Right lobe of liver (tissue), 6 donors: ENCODE data around the gene MAGEF1. TPM values are rescaled to one million over a fixed set of nuclear protein-coding genes. Genes with fewer than 3 reads are reported as not detected.

Experiments
- ATAC-seq, 4 donors: fragments of 200-7000 bp; cut with Tn5 transposase; one replicate each; pipeline ENCODE4 v1.9.1; 2020; ENCODE audit warnings: mild to moderate bottlenecking in 4 of 4, moderate library complexity in 4 of 4
- DNase-seq, 3 donors: peaks; one replicate each; pipeline ENCODE4 v3.0.0-alpha.2; 2020
- H3K27ac ChIP-seq, 3 donors: fragments of 200-600 bp; one replicate each; pipeline ENCODE4 v1.8.0; 2022
- H3K27me3 ChIP-seq, 2 donors: fragments of 200-600 bp; one replicate each; pipeline ENCODE4 v1.8.0; 2022
- H3K36me3 ChIP-seq, 4 donors: fragments of 200-600 bp; sonication (generic) in 1 of 4; one replicate each; pipeline versions ENCODE4 v1.5.1 to v1.8.0; 2017 to 2022; ENCODE audit warnings: control low read depth in 1 of 4
- H3K4me1 ChIP-seq, 4 donors: fragments of 200-600 bp; sonication (generic) in 1 of 4; one replicate each; pipeline versions ENCODE4 v1.5.1 to v1.8.0; 2017 to 2022; ENCODE audit warnings: control low read depth in 1 of 4
- H3K4me3 ChIP-seq, 3 donors: fragments of 200-600 bp; one replicate each; pipeline ENCODE4 v1.8.0; 2022
- H3K9me3 ChIP-seq, 4 donors: fragments of 200-600 bp; sonication (generic) in 1 of 4; one replicate each; pipeline versions ENCODE4 v1.5.1 to v1.8.0; 2017 to 2022; ENCODE audit warnings: control low read depth in 1 of 4
- POLR2A ChIP-seq: fragments of 450-650 bp; IDR thresholded peaks from one replicate; pipeline ENCODE4 v1.6.1; 2017; ENCODE audit warnings: antibody characterized with exemption, mild to moderate bottlenecking
- WGBS: methylation state at CpG from one replicate; pipeline ENCODE4 v1.1.6; 2018; ENCODE audit warnings: low coverage, low lambda C conversion rate; ENCODE audit not compliant: insufficient coverage; ENCODE audit errors: missing lambda C conversion rate; 5-methylcytosine and 5-hydroxymethylcytosine counted together
- intact Hi-C, 2 donors: fragments of 100-400 bp; cut with DNase I; formaldehyde crosslinking; loops; one replicate each; pipeline versions ENCODE4 v1.11.2 to v1.14.1; 2022
- total RNA-seq, 6 experiments: library from RNA; depleted of rRNA in 2 of 6; stranded (reverse); fragments of >200 nt in 2 of 6; fragmentation: NEBNext Ultra II Directional in 3 of 6; extraction: Animal tissue kit (Norgen Biotek cat#: 25700) in 3 of 6; gene quantifications; one replicate each; pipeline versions ENCODE4 v1.1.0 to v1.2.4, GENCODE V29; 2016 to 2023
- TF ChIP-seq, protein P1 (sequence below), 4 donors: fragments of 200-600 bp in 3 of 4; fragments of 450-650 bp in 1 of 4; IDR thresholded peaks; one replicate each; pipeline versions ENCODE4 v1.5.1 to v1.8.0; 2016 to 2022; ENCODE audit warnings: antibody characterized with exemption in 4 of 4, mild to moderate bottlenecking in 2 of 4
- donor health status: DM: no; HTN: yes; CAD: no.
- donor health status: DM: no; HTN: no; CAD: no.
- donor health status: DM: no; HTN: no; CAD: no.
- donor health status: DM: no; HTN: yes; CAD: no.
- donor health status: DM: no; HTN: yes; CAD: no.

The MAGEF1 gene
- total RNA-seq, 6 experiments from 2014 or later, result 8.2 to 17.1 (median 10.9) TPM

DNA sequence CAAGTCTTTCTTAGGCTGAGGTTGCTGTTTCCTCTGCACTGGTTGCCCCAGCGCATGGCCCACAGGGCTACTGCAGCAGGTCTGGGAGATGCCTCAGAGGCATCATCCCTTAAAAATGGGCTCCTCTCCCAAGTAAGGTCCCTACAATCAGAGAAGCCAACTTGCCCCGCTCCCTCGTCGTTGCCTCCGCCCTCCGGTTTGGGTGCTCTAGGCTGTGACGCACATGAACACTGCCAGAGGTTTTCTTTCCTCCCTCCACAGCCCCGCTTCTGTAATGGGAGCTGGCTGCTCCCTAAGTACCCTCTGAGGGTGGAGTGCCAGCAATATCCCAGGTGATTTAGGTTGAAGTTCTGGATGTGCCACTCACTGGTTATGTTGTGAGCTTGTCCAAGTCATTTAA, 14.0 kb downstream of the MAGEF1 start:
- Histone ChIP-seq H3K4me3 (no peak overlapping the region), H3K9me3 (no peaks in the 10 kb centered on the region), H3K27ac (no peak overlapping the region), H3K27me3 (no peaks in the 10 kb centered on the region), H3K36me3 (no peaks in the 10 kb centered on the region), H3K4me1 (no peaks in the 10 kb centered on the region)
- ATAC-seq (no peak), DNase-seq (no peak)
- WGBS, result 100% methylated on average over 3 of the region's 8 CpGs
- intact Hi-C loops, result no loop called here
- TF ChIP-seq POLR2A, result no peak
- TF ChIP-seq, protein P1, sequence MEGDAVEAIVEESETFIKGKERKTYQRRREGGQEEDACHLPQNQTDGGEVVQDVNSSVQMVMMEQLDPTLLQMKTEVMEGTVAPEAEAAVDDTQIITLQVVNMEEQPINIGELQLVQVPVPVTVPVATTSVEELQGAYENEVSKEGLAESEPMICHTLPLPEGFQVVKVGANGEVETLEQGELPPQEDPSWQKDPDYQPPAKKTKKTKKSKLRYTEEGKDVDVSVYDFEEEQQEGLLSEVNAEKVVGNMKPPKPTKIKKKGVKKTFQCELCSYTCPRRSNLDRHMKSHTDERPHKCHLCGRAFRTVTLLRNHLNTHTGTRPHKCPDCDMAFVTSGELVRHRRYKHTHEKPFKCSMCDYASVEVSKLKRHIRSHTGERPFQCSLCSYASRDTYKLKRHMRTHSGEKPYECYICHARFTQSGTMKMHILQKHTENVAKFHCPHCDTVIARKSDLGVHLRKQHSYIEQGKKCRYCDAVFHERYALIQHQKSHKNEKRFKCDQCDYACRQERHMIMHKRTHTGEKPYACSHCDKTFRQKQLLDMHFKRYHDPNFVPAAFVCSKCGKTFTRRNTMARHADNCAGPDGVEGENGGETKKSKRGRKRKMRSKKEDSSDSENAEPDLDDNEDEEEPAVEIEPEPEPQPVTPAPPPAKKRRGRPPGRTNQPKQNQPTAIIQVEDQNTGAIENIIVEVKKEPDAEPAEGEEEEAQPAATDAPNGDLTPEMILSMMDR (IDR thresholded peaks at IDR 0.05), result no peak

GRCh38 chr3:184696697-184697096, 15.2 kb downstream of the MAGEF1 start:
- DNase-seq (no peak), ATAC-seq (peak in 2 of 4 donors; percentile 47 to 70)
- no peaks in the 10 kb centered on the region for H3K9me3 ChIP-seq
- H3K27me3 ChIP-seq, result no peaks in the 10 kb centered on the region
- TF ChIP-seq POLR2A, result no peak
- TF ChIP-seq, protein P1 (IDR thresholded peaks at IDR 0.05), result no peak
- no peaks in the 10 kb centered on the region for H3K36me3 ChIP-seq
- 42% methylated on average over 7 of the region's 8 CpGs for WGBS
- H3K4me1 ChIP-seq, result no peaks in the 10 kb centered on the region
- no peak overlapping the region for H3K27ac ChIP-seq
- no peak overlapping the region for H3K4me3 ChIP-seq
- intact Hi-C loops, result no loop called here

DNA sequence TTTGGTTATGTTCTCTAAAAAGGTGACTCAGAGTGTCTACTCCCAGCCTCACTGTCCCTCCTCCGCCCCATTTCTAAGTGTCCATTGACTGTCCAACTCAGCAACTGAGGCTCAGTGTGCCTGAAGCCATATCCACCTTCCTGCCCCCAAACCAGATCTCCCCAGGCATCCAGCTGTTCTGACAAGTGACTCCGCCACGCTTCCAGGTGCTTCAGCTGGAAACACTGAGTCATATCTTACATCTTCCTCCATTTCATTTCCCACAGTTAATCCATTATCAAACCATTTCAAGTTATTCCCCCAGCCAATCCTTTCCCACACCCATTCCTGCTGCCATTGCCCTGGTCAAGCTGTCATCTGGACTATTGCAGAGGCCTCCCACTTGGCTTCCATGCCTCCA, 17.1 kb downstream of the MAGEF1 start:
- Histone ChIP-seq H3K9me3 (no peaks in the 10 kb centered on the region), H3K4me1 (no peaks in the 10 kb centered on the region), H3K36me3 (no peaks in the 10 kb centered on the region), H3K27ac (no peak overlapping the region), H3K4me3 (no peak overlapping the region), H3K27me3 (no peaks in the 10 kb centered on the region)
- 60% methylated on average over 3 of the region's 3 CpGs for WGBS
- no peak for ATAC-seq
- no peak for DNase-seq
- TF ChIP-seq POLR2A, result no peak
- TF ChIP-seq, protein P1 (IDR thresholded peaks at IDR 0.05), result no peak
- intact Hi-C loops, result no loop called here

DNA sequence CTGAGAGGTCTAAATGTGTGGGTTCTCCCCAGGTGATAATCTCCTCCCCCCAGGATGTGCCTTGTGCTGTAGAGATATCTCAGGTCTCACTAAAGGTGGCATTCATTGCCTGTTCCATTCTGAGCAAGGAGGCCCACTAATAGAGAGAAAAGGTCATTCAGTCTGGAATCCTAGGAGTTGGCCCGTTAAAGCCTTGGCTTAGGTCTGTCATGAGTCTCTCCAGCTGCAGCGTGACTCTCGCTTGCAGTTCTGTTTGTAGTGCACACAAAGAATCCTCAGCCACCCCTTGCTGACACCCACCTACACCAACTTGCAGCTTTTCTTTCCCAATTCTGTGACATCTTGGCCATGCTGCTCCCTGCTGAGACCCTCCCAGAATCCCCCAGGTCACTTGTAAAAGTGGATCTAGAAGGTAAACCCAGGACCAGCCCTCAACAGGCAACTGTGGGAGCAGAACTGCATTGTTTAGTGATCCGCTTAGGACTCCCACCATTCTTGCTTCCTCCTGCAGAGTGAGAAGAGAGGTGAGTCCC, 17.7 kb downstream of the MAGEF1 start:
- 100% methylated on average over 2 of the region's 4 CpGs for WGBS
- no peak overlapping the region for H3K27ac ChIP-seq

More for the DNA sequence above, 17.7 kb downstream of the MAGEF1 start:
- Histone ChIP-seq H3K4me3 (no peak overlapping the region), H3K9me3 (no peaks in the 10 kb centered on the region), H3K36me3 (no peaks in the 10 kb centered on the region), H3K27me3 (no peaks in the 10 kb centered on the region), H3K4me1 (no peaks in the 10 kb centered on the region)
- no peak for DNase-seq
- no peak for TF ChIP-seq POLR2A
- TF ChIP-seq, protein P1 (IDR thresholded peaks at IDR 0.05), result no peak
- ATAC-seq, result no peak
- intact Hi-C loops, result no loop called here
